Stimulated activated CD8-positive, alpha-beta memory T cell treated with anti-CD3 and anti-CD28 coated beads, Interleukin-4, amount 100 ng/mL, for 1 hour (primary cell): Measurements from ENCODE around the gene CYP4B1.
"Not testable (repeated sequence)": the region's sequence is repeated elsewhere in the genome, so short reads cannot be mapped to it uniquely, and the experiment has no call there.

Source experiments
- DNase-seq, 2 donors: peaks; one replicate each; pipeline ENCODE4 v3.0.0-alpha.2; 2020; ENCODE audit warnings: low read depth in 2 of 2, low spot score in 1 of 2

Gene CYP4B1

DNA sequence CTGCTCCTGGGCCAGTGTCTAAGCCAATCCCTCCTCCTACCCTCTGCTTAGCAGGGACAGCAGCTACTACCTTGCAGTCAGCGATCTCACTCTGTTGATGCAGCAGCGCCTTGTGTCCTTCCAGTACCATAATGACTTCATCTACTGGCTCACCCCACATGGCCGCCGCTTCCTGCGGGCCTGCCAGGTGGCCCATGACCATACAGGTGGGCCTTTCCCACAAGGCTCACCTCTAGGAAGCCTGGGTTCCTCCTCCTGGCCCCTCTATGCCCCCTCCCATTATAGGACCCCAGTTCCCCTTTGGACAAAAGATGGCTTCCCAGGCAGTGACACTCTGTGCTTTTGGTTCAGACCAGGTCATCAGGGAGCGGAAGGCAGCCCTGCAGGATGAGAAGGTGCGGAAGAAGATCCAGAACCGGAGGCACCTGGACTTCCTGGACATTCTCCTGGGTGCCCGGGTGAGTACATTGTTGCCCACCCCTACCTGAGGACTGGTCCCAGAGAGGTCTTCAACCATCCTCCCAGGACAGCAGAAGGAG lies 15.1 kb downstream of the CYP4B1 start:
- DNase-seq = no peak

GRCh38 chr1:46815133-46815532 lies 16.3 kb downstream of the CYP4B1 start:
- DNase-seq = no peak

GRCh38 chr1:46816930-46817329 lies 18.1 kb downstream of the CYP4B1 start:
- no peak for DNase-seq

- no peak for DNase-seq
These were observed 19.0 kb downstream of the CYP4B1 start for GRCh38 chr1:46817814-46818213.

DNA sequence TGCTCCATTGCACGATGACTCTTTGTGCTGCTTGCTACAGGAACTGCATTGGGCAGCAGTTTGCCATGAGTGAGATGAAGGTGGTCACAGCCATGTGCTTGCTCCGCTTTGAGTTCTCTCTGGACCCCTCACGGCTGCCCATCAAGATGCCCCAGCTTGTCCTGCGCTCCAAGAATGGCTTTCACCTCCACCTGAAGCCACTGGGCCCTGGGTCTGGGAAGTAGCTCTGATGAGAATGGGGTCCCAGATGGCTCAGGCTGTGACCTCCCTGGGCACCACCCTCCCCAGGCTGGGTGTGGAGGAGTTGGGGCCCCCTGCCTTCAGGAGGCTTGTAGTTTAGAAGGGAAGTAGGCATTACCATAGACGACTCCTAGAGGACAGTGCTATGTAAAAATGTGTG lies 19.7 kb downstream of the CYP4B1 start:
- DNase-seq = no peak

DNA sequence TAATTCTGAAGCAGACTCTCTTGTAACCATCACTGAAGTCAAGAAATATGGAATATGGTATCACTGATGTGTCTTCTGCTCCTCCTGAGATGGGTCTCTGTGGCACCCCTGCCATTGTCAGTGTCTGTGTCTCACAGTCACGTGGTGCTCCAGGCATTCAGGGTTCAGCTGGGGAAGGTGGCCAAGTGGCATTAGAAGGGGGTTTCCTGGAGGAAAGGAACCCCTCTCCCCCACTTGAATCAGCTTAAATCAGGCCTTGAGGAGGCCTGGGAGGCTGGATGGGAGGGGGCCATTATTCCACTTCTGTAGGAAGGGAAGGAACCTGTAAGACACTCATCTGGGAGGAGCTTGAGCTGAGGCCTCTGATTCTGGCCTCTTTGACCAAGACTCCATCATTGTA lies 20.5 kb downstream of the CYP4B1 start:
- no peak for DNase-seq

GRCh38 chr1:46820076-46820475 lies 21.2 kb downstream of the CYP4B1 start:
- DNase-seq = no peak

GRCh38 chr1:46820560-46821060 lies 21.8 kb downstream of the CYP4B1 start:
- no peak for DNase-seq

DNA sequence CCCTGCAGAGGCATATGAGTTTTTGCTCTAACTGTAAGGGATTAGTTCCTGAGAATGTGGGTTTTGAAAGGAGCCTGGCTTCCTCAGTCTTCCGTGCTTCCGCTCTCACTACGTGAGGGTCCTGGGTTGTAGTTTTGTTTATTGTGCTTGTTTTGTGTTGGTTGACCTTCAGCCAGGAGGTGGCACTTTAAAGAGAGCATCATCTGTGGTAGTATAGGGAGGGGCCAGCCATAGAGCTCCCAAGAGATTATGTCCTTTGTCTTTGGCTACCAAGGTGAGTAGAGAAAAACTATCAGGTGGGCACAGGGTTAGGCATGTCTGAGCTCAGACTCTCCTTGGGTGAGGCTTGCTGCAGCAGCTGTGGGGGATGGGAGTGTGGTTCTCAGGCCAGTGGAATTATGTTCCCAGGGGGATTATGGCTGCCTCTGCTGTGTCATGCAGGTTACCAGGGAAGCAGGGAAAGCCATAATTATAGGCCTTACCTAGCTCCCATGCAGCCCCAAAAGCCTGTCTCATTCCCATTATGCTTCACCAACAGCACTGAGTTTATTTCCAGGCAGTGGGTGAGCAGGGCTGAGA lies 23.5 kb downstream of the CYP4B1 start:
- no peak for DNase-seq

GRCh38 chr1:46823151-46823550 lies 24.3 kb downstream of the CYP4B1 start:
- DNase-seq = no peak

DNA sequence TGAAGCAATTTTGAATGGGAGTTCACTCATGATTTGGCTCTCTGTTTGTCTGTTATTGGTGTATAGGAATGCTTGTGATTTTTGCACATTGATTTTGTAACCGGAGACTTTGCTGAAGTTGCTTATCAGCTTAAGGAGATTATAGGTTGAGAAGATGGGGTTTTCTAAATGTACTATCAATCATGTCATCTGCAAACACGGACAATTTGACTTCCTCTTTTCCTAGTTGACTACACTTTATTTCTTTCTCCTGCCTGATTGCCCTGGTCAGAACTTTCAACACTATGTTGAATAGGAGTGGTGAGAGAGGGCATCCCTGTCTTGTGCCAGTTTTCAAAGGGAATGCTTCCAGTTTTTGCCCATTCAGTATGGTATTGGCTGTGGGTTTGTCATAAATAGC lies 28.0 kb downstream of the CYP4B1 start:
- not testable (repeated sequence) for DNase-seq

GRCh38 chr1:46830665-46831322 lies 31.9 kb downstream of the CYP4B1 start:
- no peak for DNase-seq

- DNase-seq = not testable (repeated sequence)
These were observed 36.6 kb downstream of the CYP4B1 start for GRCh38 chr1:46835469-46835868.

GRCh38 chr1:46846386-46846785 lies 47.5 kb downstream of the CYP4B1 start:
- DNase-seq = not testable (repeated sequence)

DNA sequence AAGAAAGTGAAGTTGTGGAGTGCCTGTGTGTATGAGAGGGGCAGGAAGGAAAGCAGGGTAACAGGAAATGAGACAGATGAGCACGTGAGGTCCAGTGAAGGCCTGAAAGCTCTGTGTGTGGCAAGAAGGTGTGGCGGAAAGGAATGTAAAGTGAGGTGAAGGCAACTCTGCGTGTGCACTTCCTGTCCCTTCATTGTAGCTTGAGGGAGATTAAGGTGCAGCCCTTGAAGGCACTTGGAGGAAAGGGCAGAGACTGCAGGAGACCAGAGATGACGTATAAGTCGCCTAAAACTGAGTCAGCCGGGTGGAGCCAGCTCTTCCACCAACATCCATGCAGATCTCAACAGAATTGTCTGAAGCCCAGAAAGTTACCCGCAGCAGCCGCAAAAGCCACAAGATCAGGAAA lies 58.8 kb downstream of the CYP4B1 start:
- DNase-seq = not testable (repeated sequence)

DNA sequence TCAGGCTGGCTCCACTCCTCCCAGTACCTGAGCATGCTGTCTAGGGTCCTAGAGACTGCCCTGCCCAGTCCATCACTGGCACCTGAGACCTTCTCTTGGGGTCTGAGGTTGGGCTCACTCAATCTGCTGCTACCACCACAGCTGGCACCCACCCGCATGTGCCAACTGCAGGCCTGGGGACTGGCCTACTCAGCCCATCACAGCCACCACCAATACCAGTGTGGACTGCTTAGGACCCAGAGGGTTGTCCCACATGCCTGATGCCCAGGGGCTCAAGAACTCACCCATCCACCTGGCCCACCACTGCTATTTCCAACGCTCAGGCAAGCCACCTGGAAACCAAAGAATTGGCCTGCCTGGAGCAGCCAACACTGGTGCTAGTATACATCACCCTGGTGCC lies 63.5 kb downstream of the CYP4B1 start:
- no peak for DNase-seq
